GM18868 (cell line): Measurements from ENCODE around the gene INTS13.
"Not testable (repeated sequence)": the region's sequence is repeated elsewhere in the genome, so short reads cannot be mapped to it uniquely, and the experiment has no call there.

ENCODE experiments used
- ATAC-seq: cut with Tn5 transposase; IDR thresholded peaks from one replicate; pipeline ENCODE4 v1.9.1; 2021; ENCODE audit warnings: mild to moderate bottlenecking, moderate library complexity; ENCODE audit not compliant: unreplicated experiment

The INTS13 gene

GRCh38 chr12:26936559-26937442, 980 bp downstream of the INTS13 start:
- ATAC-seq: no peak

GRCh38 chr12:26935636-26936378, 2.0 kb downstream of the INTS13 start:
- no peak for ATAC-seq

GRCh38 chr12:26929590-26929989, 8.2 kb downstream of the INTS13 start:
- ATAC-seq: no peak

GRCh38 chr12:26928661-26929060, 9.1 kb downstream of the INTS13 start:
- no peak for ATAC-seq

- no peak for ATAC-seq
Measured at GRCh38 chr12:26921886-26922285, 15.9 kb downstream of the INTS13 start.

GRCh38 chr12:26919216-26919555, 18.6 kb downstream of the INTS13 start:
- no peak for ATAC-seq

- no peak for ATAC-seq
Measured at GRCh38 chr12:26918321-26919215, 19.2 kb downstream of the INTS13 start.

GRCh38 chr12:26906704-26907103, 31.1 kb downstream of the INTS13 start:
- ATAC-seq: no peak

GRCh38 chr12:26906024-26906423, 31.8 kb downstream of the INTS13 start:
- no peak for ATAC-seq

GRCh38 chr12:26903396-26903795, 34.4 kb downstream of the INTS13 start:
- ATAC-seq: not testable (repeated sequence)

GRCh38 chr12:26896913-26897312, 40.9 kb downstream of the INTS13 start:
- no peak for ATAC-seq

GRCh38 chr12:26895672-26896071, 42.1 kb downstream of the INTS13 start:
- no peak for ATAC-seq

- no peak for ATAC-seq
Measured at GRCh38 chr12:26891704-26892103, 46.1 kb downstream of the INTS13 start.

GRCh38 chr12:26890784-26891183, 47.0 kb downstream of the INTS13 start:
- ATAC-seq: no peak

- peak; percentile 84 for ATAC-seq
Measured at GRCh38 chr12:26884765-26885576, 52.8 kb downstream of the INTS13 start.

- no peak for ATAC-seq
Measured at GRCh38 chr12:26880625-26881024, 57.2 kb downstream of the INTS13 start.

GRCh38 chr12:26878661-26879119, 59.1 kb downstream of the INTS13 start:
- peak; percentile 73 for ATAC-seq

- peak; percentile 48 for ATAC-seq
Measured at GRCh38 chr12:26874501-26875296, 63.1 kb downstream of the INTS13 start.

GRCh38 chr12:26872625-26873024, 65.2 kb downstream of the INTS13 start:
- ATAC-seq: no peak
